AG04450 (cell line): ENCODE data around the gene RTN4RL1. TPM values are rescaled to one million over a fixed set of nuclear protein-coding genes. Genes with fewer than 3 reads are reported as not detected.

Source experiments
- CTCF ChIA-PET: fragments of 300-600, 350-600 bp; formaldehyde crosslinking; extraction: SDS; loops from one replicate; lab custom pipeline; 2022; ENCODE audit warnings: antibody characterized with exemption, inconsistent platforms; lab: Charles Lee
- POLR2A ChIA-PET: fragments of 350-600 bp; formaldehyde crosslinking; extraction: SDS; loops from one replicate; lab custom pipeline; 2021; ENCODE audit warnings: antibody characterized with exemption, inconsistent platforms; lab: Yijun Ruan, JAX
- DNase-seq: peaks from one replicate; pipeline ENCODE4 v3.0.0-alpha.2; 2011; ENCODE audit warnings: low read depth, low spot score
- H3K27ac ChIP-seq: one replicate; pipeline ENCODE4 v1.5.1; 2012; ENCODE audit warnings: low read depth, low read length, control low read depth
- H3K27me3 ChIP-seq: one replicate; pipeline ENCODE4 v1.6.0; 2012; ENCODE audit warnings: low read length; ENCODE audit not compliant: control insufficient read depth, insufficient read depth
- H3K4me3 ChIP-seq: 2 replicates; pipeline ENCODE4 v1.5.1; 2011; ENCODE audit warnings: mild to moderate bottlenecking, low read depth, low read length, control low read depth
- H3K9me3 ChIP-seq: 2 replicates; pipeline ENCODE4 v1.5.1; 2012; ENCODE audit warnings: low read length; ENCODE audit not compliant: control insufficient read depth, insufficient read depth
- CTCF ChIP-seq: IDR thresholded peaks from 2 replicates; pipeline ENCODE4 v1.5.1; 2011; ENCODE audit warnings: low read depth, low read length, control low read depth, inconsistent platforms
- polyA plus RNA-seq: library from polyadenylated mRNA; depleted of rRNA; stranded (reverse); fragments of >200 nt; gene quantifications from 2 replicates; pipeline ENCODE4 v1.2.3, GENCODE V29; 2011

The RTN4RL1 gene
- polyA plus RNA-seq, 1 experiment, result 0.04 TPM

GRCh38 chr17:1960545-1960912 is 64.6 kb downstream of the RTN4RL1 start:
- POLR2A ChIA-PET, result no interaction called here
- Histone ChIP-seq H3K27ac (peak overlapping the region; percentile 68), H3K4me3 (0 out of 2 replicates have a peak overlapping the region, but pooled peaks have one; percentile 10), H3K27me3 (peaks cover 7% of the 10 kb centered on the region), H3K9me3 (no peaks in the 10 kb centered on the region; the same call in 1 of the 2 replicates)
- DNase-seq, result peak; percentile 6
- no peak for TF ChIP-seq CTCF
- CTCF ChIA-PET, result no interaction called here

- peaks cover 3% of the 10 kb centered on the region for H3K27me3 ChIP-seq
- ChIA-PET CTCF (no interaction called here), POLR2A (no interaction called here)
- H3K9me3 ChIP-seq, result no peaks in the 10 kb centered on the region
- TF ChIP-seq CTCF, result no peak
- DNase-seq, result peak; percentile 48
- peak overlapping the region; percentile 68 for H3K27ac ChIP-seq
- 0 out of 2 replicates have a peak overlapping the region, but pooled peaks have one; percentile 10 for H3K4me3 ChIP-seq
These were observed 65.1 kb downstream of the RTN4RL1 start for GRCh38 chr17:1959871-1960544.

- TF ChIP-seq CTCF, result no peak
- ChIA-PET CTCF (no interaction called here), POLR2A (no interaction called here)
- Histone ChIP-seq H3K9me3 (no peaks in the 10 kb centered on the region), H3K27ac (no peak overlapping the region), H3K4me3 (no peak overlapping the region), H3K27me3 (peaks cover 3% of the 10 kb centered on the region)
- DNase-seq, result no peak
These were observed 66.8 kb downstream of the RTN4RL1 start for GRCh38 chr17:1958134-1958881.

- DNase-seq, result peak; percentile 6
- TF ChIP-seq CTCF, result no peak
- Histone ChIP-seq H3K4me3 (no peak overlapping the region), H3K9me3 (no peaks in the 10 kb centered on the region), H3K27me3 (peaks cover 3% of the 10 kb centered on the region), H3K27ac (no peak overlapping the region)
- CTCF ChIA-PET, result interaction anchor here (1.0 kb wide), 1 partner anchor 48 kb away, joined by 4 read pairs; no protein-coding TSS in a partner anchor
- POLR2A ChIA-PET, result no interaction called here
These were observed 68.1 kb downstream of the RTN4RL1 start for GRCh38 chr17:1957037-1957436.

- no peak overlapping the region for H3K4me3 ChIP-seq
- H3K27me3 ChIP-seq, result peaks cover under 1% of the 10 kb centered on the region
- DNase-seq, result no peak
- no peaks in the 10 kb centered on the region for H3K9me3 ChIP-seq
- ChIA-PET CTCF (interaction anchor here (0.6 kb wide), 1 partner anchor 234 kb away, joined by 9 read pairs; no protein-coding TSS in a partner anchor), POLR2A (interaction anchor here (0.6 kb wide), 1 partner anchor 9 kb away, joined by 3 read pairs; no protein-coding TSS in a partner anchor)
- no peak overlapping the region for H3K27ac ChIP-seq
- TF ChIP-seq CTCF, result no peak
These were observed 69.0 kb downstream of the RTN4RL1 start for GRCh38 chr17:1956134-1956533.
